Gastrocnemius medialis (tissue), 4 donors: Measurements from ENCODE around the gene SHISA4. TPM values are rescaled to one million over a fixed set of nuclear protein-coding genes. Genes with fewer than 3 reads are reported as not detected.

Experiments
- ATAC-seq, 2 donors: fragments of 150-250 bp; one replicate each; pipeline ENCODE4 v1.9.1; 2016
- DNase-seq, 2 donors: peaks; one replicate each; pipeline ENCODE4 v3.0.0-alpha.2; 2019
- H3K27ac ChIP-seq, 4 donors: fragments of 200-600 bp; sonication (generic); 1 replicate in 1 of 4; 2 replicates in 3 of 4; pipeline ENCODE4 v1.5.1; 2016 to 2018; ENCODE audit warnings: mild to moderate bottlenecking in 2 of 4, moderate library complexity in 1 of 4
- H3K27me3 ChIP-seq, 3 donors: fragments of 200-600 bp; sonication (generic) in 2 of 3; 1 replicate in 1 of 3; 2 replicates in 2 of 3; pipeline versions ENCODE4 v1.5.1 to v1.6.0; 2016 to 2019; ENCODE audit warnings: mild to moderate bottlenecking in 1 of 3, moderate library complexity in 1 of 3
- H3K36me3 ChIP-seq, 2 donors: fragments of 200-600 bp; sonication (generic) in 1 of 2; one replicate each; pipeline ENCODE4 v1.5.1; 2017 to 2018
- H3K4me1 ChIP-seq, 2 donors: fragments of 200-600 bp; sonication (generic) in 1 of 2; one replicate each; pipeline ENCODE4 v1.5.1; 2016 to 2017; ENCODE audit warnings: mild to moderate bottlenecking in 2 of 2
- H3K4me3 ChIP-seq, 4 donors: fragments of 200-600 bp; sonication (generic) in 3 of 4; 1 replicate in 1 of 4; 2 replicates in 3 of 4; pipeline ENCODE4 v1.5.1; 2016 to 2019; ENCODE audit warnings: mild to moderate bottlenecking in 2 of 4
- H3K9me3 ChIP-seq, 3 donors: fragments of 200-600 bp; sonication (generic) in 2 of 3; 1 replicate in 1 of 3; 2 replicates in 2 of 3; pipeline ENCODE4 v1.5.1; 2016 to 2019
- POLR2A ChIP-seq, 2 donors: fragments of 450-650 bp; IDR thresholded peaks; one replicate each; pipeline ENCODE4 v1.6.1; 2017; ENCODE audit warnings: antibody characterized with exemption in 2 of 2, mild to moderate bottlenecking in 2 of 2, moderate library complexity in 2 of 2
- in situ Hi-C, 4 donors: fragments of 200-750 bp; cut with MboI; loops; one replicate each; pipeline versions ENCODE4 v1.15.0 to v1.8.0; 2017; ENCODE audit warnings: low sequenced_read_pairs in 4 of 4
- intact Hi-C: fragments of 100-400 bp; cut with DNase I; formaldehyde crosslinking; loops from one replicate; pipeline ENCODE4 v1.15.1; 2023; ENCODE audit warnings: low total_unique reads
- total RNA-seq, 4 donors: library from RNA; depleted of rRNA; stranded (reverse); fragments of >200 nt; gene quantifications; one replicate each; pipeline versions ENCODE4 v1.1.0 to v1.2.3, GENCODE V29; 2016
- TF ChIP-seq, protein P1 (sequence below), 5 experiments: fragments of 450-650 bp in 3 of 5; fragments of 200-600 bp in 2 of 5; sonication (generic) in 2 of 5; IDR thresholded peaks in 4 of 5; conservative IDR thresholded peaks in 1 of 5; 1 replicate in 4 of 5; 2 replicates in 1 of 5; pipeline ENCODE4 v1.5.1; 2016 to 2019; ENCODE audit warnings: antibody characterized with exemption in 5 of 5, mild to moderate bottlenecking in 3 of 5, moderate library complexity in 3 of 5

Gene SHISA4
- total RNA-seq, 4 donors from 2014 or later: 76.6 to 384 (median 229) TPM

DNA sequence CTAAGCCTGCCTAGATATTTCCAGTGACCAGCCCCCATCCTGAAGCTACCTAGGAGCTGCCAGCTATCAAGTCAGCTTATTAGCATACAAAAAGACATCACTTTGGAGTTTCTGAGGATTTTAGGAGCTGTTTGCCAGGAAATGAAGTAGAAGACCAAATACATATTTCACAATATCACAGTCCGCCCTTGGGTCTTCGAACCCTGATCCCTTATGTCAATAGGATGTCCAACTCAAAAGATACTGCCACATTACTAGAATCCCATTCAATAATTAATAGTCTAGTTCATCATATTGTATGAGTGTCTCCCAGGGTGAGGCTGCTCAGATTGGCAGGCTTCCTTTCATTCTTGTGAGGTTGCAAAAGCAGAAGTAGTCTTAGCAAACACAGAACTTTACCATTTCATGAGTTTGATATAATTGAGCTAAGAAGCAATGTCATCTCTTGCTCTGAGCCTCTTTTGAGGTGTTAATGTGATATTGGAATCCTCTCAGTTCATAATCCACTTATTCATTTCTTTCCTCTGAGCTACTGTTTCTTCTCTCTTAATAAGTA lies 46.1 kb upstream of the SHISA4 start:
- Histone ChIP-seq H3K9me3 (no peaks in the 10 kb centered on the region), H3K27ac (no peak overlapping the region), H3K4me1 (peaks cover 18 to 25% of the 10 kb centered on the region in 2 donors), H3K27me3 (no peaks in the 10 kb centered on the region), H3K36me3 (no peaks in the 10 kb centered on the region), H3K4me3 (no peak overlapping the region)
- ATAC-seq: no peak
- no peak for DNase-seq
- intact Hi-C loops (no loop called here), in situ Hi-C loops (no loop called here)
- TF ChIP-seq, protein P1, sequence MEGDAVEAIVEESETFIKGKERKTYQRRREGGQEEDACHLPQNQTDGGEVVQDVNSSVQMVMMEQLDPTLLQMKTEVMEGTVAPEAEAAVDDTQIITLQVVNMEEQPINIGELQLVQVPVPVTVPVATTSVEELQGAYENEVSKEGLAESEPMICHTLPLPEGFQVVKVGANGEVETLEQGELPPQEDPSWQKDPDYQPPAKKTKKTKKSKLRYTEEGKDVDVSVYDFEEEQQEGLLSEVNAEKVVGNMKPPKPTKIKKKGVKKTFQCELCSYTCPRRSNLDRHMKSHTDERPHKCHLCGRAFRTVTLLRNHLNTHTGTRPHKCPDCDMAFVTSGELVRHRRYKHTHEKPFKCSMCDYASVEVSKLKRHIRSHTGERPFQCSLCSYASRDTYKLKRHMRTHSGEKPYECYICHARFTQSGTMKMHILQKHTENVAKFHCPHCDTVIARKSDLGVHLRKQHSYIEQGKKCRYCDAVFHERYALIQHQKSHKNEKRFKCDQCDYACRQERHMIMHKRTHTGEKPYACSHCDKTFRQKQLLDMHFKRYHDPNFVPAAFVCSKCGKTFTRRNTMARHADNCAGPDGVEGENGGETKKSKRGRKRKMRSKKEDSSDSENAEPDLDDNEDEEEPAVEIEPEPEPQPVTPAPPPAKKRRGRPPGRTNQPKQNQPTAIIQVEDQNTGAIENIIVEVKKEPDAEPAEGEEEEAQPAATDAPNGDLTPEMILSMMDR (IDR thresholded peaks at IDR 0.05 in 4 of 5, conservative IDR thresholded peaks at IDR 0.05 in 1 of 5): no peak
- TF ChIP-seq POLR2A (IDR thresholded peaks at IDR 0.05): no peak

DNA sequence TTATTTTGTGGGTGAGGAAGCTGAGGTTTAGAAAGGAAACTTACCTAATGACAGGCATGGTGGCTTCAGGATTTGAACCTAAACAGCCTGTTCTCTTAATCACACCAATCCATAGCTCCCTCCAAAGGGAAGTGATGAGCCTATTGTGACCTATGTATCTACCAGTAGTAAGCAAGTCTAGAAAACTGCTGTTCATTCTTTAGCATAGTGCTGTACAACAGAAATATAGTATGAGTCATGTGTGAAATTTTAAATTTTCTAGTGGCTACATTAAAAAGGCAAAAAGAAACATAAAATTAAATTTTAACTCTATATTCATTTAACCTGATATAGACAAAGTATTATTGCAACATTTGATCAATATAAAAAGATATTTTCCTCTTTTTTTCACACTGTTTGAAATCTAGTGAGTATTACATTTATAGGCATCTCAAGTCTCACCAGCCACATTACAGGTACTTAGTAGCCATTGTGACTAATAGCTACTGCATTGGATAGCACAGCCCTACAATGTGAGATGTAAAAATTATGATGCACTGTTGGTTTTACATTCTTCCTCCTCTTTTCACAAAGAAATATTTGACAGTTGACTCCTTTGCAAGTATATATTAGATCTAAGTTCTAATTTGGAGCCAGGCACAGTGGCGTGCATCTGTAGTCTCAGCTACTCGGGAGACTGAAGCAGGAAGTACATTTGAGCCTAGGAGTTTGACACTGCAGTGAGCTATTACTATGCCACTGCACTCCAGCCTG lies 43.2 kb upstream of the SHISA4 start:
- no peak overlapping the region for H3K4me3 ChIP-seq
- TF ChIP-seq POLR2A (IDR thresholded peaks at IDR 0.05): no peak
- TF ChIP-seq, protein P1 (IDR thresholded peaks at IDR 0.05 in 4 of 5, conservative IDR thresholded peaks at IDR 0.05 in 1 of 5): no peak
- H3K4me1 ChIP-seq: peaks cover 31% of the 10 kb centered on the region in 2 donors
- no peak for DNase-seq
- in situ Hi-C loops (no loop called here), intact Hi-C loops (no loop called here)
- no peaks in the 10 kb centered on the region for H3K9me3 ChIP-seq
- no peaks in the 10 kb centered on the region for H3K27me3 ChIP-seq
- no peak for ATAC-seq
- H3K36me3 ChIP-seq: peaks cover 0 to 12% of the 10 kb centered on the region in 2 donors
- no peak overlapping the region for H3K27ac ChIP-seq

DNA sequence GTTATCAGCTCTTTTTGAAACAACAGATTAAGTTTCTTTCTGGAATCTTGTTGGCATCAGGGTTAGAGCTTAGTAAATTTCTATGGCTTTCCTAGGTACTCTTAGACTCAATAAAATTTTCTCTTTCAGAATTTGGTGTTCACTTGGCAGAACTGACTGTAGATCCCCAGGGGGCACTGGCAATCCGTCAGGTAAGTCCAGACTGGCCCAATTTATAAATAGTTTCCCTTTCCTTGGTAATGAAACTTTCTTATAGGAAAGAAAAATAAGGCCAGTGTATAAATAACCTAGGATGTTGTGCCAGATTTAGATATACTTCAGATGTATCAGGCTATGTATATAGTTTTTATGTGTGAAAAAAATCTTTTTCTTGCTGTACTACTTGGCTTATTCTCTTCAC lies 41.5 kb upstream of the SHISA4 start:
- ATAC-seq (no peak), DNase-seq (no peak)
- TF ChIP-seq POLR2A (IDR thresholded peaks at IDR 0.05): no peak
- TF ChIP-seq, protein P1 (IDR thresholded peaks at IDR 0.05 in 4 of 5, conservative IDR thresholded peaks at IDR 0.05 in 1 of 5): no peak
- intact Hi-C loops (no loop called here), in situ Hi-C loops (no loop called here)
- no peak overlapping the region for H3K4me3 ChIP-seq
- H3K27me3 ChIP-seq: no peaks in the 10 kb centered on the region
- no peak overlapping the region for H3K27ac ChIP-seq
- no peaks in the 10 kb centered on the region for H3K9me3 ChIP-seq
- H3K4me1 ChIP-seq: peaks cover 26 to 27% of the 10 kb centered on the region in 2 donors
- peaks cover 0 to 25% of the 10 kb centered on the region in 2 donors for H3K36me3 ChIP-seq

DNA sequence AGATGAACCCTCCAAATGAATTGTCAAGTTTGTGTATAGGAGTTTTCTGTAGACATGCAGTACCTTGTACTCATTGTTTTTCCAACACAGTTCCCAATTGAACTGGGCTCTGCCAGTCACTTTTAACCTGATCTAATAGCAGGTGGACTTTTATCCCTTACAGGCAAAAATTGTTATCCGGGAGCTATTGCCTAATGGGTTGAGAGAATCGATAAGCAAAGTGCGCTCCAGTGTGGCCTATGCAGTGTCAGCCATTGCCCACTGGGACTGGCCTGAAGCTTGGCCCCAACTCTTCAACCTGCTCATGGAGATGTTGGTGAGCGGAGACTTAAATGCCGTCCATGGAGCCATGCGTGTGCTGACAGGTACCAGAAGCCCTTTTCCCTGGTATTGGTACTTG lies 40.5 kb upstream of the SHISA4 start:
- H3K4me3 ChIP-seq: no peak overlapping the region
- peaks cover 17 to 27% of the 10 kb centered on the region in 2 donors for H3K4me1 ChIP-seq
- no peaks in the 10 kb centered on the region for H3K9me3 ChIP-seq
- in situ Hi-C loops: no loop called here
- TF ChIP-seq, protein P1 (IDR thresholded peaks at IDR 0.05 in 4 of 5, conservative IDR thresholded peaks at IDR 0.05 in 1 of 5): no peak
- TF ChIP-seq POLR2A (IDR thresholded peaks at IDR 0.05): no peak
- ATAC-seq (no peak), DNase-seq (no peak)
- H3K27me3 ChIP-seq: no peaks in the 10 kb centered on the region
- peaks cover 0 to 36% of the 10 kb centered on the region in 2 donors for H3K36me3 ChIP-seq
- intact Hi-C loops: no loop called here
- H3K27ac ChIP-seq: peak overlapping the region in 1 of 4 donors; percentile 32
